Glomerular endothelial cell (primary cell): Measurements from ENCODE around the gene ARPC4. TPM values are rescaled to one million over a fixed set of nuclear protein-coding genes. Genes with fewer than 3 reads are reported as not detected.
"Not testable (repeated sequence)": the region's sequence is repeated elsewhere in the genome, so short reads cannot be mapped to it uniquely, and the experiment has no call there.

Experiments used
- DNase-seq: peaks from one replicate; pipeline ENCODE4 v3.0.0-alpha.2; 2011; ENCODE audit warnings: low read depth, low spot score; ENCODE audit errors: extremely low read depth
- total RNA-seq: library from RNA; depleted of rRNA; stranded (reverse); fragments of >200 nt; gene quantifications from 2 replicates; pipeline ENCODE4 v1.2.3, GENCODE V29; 2015

ARPC4 gene
- total RNA-seq, 1 donor from 2014 or later = 212 TPM

DNA sequence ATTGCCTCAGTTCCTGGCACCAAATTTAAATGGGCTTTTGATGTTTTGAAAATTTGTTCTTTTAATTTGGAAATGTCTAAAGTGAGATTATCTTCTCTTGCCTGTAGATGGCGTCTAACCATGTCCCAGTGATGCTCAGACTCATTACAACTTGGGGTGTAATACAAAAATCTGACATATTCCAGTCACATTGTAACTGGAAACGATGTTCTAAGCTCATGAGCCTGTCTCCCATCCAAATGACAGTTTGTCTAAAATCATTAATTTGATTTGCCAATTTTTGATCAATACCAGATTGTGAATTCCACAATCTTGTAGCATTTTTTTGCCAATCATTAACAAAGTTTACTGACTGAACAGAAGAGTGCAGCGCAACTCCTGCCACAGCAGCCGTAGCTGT lies 56.0 kb downstream of the ARPC4 start:
- not testable (repeated sequence) for DNase-seq

DNA sequence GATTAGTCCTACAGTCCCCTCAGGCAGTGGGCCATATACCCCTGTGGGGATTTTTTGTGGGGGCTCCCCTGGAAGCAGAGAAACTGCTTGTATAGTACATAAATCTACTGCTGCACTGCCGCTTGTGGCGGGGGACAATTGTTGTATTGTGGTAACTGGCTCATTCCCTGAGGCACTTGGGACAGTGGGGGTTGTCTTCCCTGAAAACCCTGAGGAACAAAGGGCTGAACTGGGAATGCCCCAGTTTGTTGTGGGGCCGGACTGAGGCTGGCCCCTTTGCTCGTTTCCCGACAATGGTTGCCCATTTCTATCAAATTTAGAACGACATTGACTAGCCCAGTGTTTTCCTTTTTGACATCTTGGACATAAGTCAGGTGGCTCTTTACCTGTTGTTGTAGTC lies 58.5 kb downstream of the ARPC4 start:
- not testable (repeated sequence) for DNase-seq

DNA sequence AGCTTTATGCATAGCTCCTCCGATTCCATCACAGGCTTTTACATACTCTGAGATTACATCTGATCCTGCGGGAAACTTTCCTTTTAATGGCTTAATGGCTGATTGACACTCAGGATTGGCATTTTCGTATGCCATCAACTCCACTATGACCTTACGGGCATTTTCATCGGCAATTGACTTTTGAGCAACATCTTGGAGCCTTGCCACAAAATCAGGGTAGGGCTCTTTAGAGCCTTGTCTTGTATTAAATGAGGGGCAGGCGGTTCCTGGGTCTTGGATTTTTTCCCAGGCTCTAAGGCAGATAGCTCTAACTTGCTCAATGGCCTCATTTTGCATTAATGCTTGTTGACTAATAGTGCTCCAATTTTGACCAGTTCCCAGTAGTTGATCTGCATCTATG lies 59.0 kb downstream of the ARPC4 start:
- not testable (repeated sequence) for DNase-seq

DNA sequence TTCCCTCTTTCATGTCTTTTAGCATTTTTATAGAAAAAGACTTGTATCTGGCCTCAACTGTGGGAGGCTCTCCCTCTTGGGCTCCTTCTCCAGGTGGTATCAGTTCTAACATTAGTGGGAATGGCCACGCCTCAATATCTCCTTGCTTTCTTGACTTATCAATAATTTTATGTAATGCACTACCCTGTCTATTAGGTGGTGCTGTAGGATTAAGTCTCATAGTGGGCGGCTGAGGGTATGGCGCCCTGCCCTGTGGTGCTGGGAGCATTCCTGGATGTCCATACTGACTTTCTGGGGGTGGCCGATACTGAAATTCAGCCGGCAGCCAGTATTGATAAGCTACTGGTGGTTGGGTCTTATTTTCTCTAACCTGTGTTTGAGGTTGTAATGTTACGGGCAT lies 59.6 kb downstream of the ARPC4 start:
- DNase-seq = no peak

DNA sequence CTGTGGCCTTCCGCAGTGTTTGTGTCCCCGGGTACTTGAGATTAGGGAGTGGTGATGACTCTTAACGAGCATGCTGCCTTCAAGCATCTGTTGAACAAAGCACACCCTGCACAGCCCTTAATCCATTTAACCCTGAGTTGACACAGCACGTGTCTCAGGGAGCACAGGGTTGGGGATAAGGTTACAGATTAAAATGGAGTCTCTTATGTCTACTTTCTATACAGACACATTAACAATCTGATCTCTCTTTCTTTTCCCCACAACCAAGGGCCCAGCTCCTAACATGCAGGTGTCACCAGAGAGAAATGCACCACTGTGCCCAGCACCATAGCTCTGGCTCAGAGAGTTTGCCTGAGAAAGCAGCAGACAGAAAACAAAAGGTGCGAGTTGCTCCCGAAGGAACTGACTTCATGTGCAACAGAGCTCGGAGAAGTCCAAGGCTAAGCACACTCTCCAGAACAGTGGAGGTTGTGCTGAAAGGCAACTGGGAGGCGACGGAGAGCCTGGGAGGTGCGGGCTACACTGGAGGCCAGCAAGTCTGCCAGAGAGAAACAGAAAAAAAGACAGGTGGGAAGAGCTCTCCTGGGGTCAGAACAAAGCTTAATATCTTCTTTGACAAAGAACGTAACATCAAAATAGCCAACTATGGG lies 61.5 kb downstream of the ARPC4 start:
- not testable (repeated sequence) for DNase-seq

DNA sequence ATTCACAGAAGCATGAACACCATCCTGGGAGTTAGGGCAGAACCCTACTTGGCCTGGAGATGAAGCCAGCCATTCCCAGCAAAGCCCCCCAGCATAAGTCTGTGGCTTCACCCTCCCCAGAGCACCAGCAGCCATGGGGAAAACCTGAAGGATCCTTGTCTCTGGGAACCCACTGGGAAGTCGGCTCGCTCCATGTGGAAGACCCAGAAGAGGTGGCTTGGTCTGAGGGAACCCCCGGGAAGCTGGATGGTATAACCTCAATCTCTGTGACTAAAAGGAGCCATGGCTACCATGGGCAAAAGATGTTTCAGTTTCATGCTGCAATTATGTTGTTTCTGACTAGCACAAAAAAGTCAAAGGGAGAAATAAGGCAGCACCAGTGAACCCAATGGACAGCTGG lies 62.7 kb downstream of the ARPC4 start:
- DNase-seq = no peak

Other genes starting within 250 kb of the ARPC4 start
- gene LHFPL4, start 239.3 kb upstream of the ARPC4 start, total RNA-seq = not detected in 2 replicates
- gene MTMR14, start 143.6 kb upstream of the ARPC4 start, total RNA-seq = 38.4 and 40.2 TPM in 2 replicates
- not detected in 2 replicates for gene CPNE9, start 89.2 kb upstream of the ARPC4 start, total RNA-seq
- 21.2 and 24.8 TPM in 2 replicates for gene BRPF1, start 61.3 kb upstream of the ARPC4 start, total RNA-seq
- gene OGG1, start 43.1 kb upstream of the ARPC4 start, total RNA-seq = 16.7 and 17.5 TPM in 2 replicates
- gene CAMK1, start 23.1 kb upstream of the ARPC4 start, total RNA-seq = 16.5 and 28.8 TPM in 2 replicates
- gene TADA3, start 609 bp upstream of the ARPC4 start, total RNA-seq = 58.9 and 73.5 TPM in 2 replicates
- 11.9 and 39.2 TPM in 2 replicates for gene TTLL3, start 17.2 kb downstream of the ARPC4 start, total RNA-seq
- 27.0 and 34.7 TPM in 2 replicates for gene RPUSD3, start 50.9 kb downstream of the ARPC4 start, total RNA-seq
- not detected in 2 replicates for gene CIDEC, start 87.2 kb downstream of the ARPC4 start, total RNA-seq
- gene JAGN1, start 97.5 kb downstream of the ARPC4 start, total RNA-seq = 31.1 and 47.8 TPM in 2 replicates
- gene IL17RE, start 109.8 kb downstream of the ARPC4 start, total RNA-seq = 0.39 and 1.3 TPM in 2 replicates
- gene IL17RC, start 124.0 kb downstream of the ARPC4 start, total RNA-seq = 22.1 and 26.1 TPM in 2 replicates
- 36.2 and 55.9 TPM in 2 replicates for gene CRELD1, start 140.8 kb downstream of the ARPC4 start, total RNA-seq
- gene PRRT3, start 159.3 kb downstream of the ARPC4 start, total RNA-seq = 2.5 and 3.6 TPM in 2 replicates
- 52.2 and 79.8 TPM in 2 replicates for gene EMC3, start 193.8 kb downstream of the ARPC4 start, total RNA-seq
- gene FANCD2, start 233.4 kb downstream of the ARPC4 start, total RNA-seq = 5.3 and 14.6 TPM in 2 replicates